HG02678 (cell line): ENCODE data around the gene MBTD1.
"Not testable (repeated sequence)": the region's sequence is repeated elsewhere in the genome, so short reads cannot be mapped to it uniquely, and the experiment has no call there.

Experiments used
- ATAC-seq: cut with Tn5 transposase; IDR thresholded peaks from one replicate; pipeline ENCODE4 v1.9.1; 2021; ENCODE audit warnings: mild to moderate bottlenecking, moderate library complexity; ENCODE audit not compliant: unreplicated experiment

The MBTD1 gene

DNA sequence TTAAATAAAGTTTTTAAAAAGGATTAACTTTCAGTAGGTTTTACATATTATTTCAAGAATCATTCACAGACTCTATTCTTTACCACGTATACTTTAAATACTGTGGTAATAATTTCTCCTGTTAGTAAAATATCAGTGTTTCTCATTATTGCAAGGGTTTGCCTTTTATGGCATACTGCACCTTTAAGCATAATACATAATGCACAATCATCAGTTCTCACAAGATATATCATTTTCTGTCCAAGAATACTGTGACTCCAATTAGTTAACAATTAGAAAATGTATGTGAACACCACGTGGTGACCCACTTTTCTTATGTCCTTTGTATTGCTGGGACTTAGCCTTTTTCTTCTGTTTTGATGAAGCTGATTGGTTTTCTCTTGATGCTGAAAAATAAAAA lies 68.0 kb downstream of the MBTD1 start:
- ATAC-seq = no peak

- ATAC-seq = no peak
Measured at GRCh38 chr17:51189628-51190027, 70.2 kb downstream of the MBTD1 start.

- no peak for ATAC-seq
Measured at GRCh38 chr17:51189162-51189561, 70.7 kb downstream of the MBTD1 start.

DNA sequence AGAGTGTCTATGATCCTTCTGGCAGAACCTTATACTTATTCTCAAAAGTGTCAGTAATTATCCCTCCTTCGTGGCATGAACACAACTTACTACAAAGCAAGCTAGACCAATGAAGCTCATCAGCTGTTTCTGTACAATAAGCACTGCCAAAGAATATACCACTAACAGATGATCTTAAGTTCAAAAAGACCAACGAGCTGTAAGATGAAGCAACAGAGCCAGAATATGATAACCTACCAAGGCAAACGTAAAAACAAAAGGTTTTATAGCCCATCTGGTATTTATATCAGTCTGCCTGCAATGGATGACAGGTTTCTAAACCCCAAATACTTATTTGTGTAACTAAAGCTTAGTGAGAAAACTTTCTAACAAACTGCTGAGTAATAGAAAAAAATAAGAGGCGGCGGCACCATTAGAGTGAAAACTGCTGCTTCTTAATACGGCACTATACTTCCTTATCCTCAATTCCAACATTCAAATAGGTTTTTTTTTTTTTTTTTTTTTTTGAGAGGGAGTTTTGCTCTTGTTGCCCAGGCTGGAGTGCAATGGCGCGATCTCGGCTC lies 71.5 kb downstream of the MBTD1 start:
- ATAC-seq = no peak

DNA sequence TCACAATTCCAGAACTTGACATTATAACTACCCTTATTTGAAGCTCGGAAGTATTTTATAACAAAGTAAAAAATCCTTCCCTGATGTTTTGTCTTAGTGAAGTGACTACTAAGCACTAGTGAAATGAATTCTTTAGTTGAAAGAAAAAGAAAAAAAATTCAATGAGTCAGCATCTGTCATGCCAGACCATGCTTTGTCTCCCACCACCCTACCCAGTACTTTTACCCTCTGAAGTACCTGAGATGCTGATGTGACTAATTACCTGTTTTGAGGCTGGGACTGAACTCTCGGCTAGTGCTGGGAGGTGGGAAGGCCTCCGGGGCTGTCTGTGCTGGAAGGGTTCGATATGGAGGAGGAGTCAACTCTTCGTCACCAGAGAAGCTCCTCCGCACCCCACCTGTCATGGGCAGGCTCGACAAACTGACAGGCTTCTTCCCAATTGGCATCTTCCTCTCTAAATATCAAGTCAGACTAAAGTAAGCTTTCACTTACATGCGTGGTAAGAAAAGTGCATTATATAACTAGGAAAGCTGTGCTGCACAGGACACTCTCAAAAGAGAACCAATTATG lies 74.0 kb downstream of the MBTD1 start:
- ATAC-seq = no peak

- ATAC-seq = no peak
Measured at GRCh38 chr17:51184124-51184523, 75.7 kb downstream of the MBTD1 start.

GRCh38 chr17:51180486-51180885 lies 79.4 kb downstream of the MBTD1 start:
- ATAC-seq = no peak

DNA sequence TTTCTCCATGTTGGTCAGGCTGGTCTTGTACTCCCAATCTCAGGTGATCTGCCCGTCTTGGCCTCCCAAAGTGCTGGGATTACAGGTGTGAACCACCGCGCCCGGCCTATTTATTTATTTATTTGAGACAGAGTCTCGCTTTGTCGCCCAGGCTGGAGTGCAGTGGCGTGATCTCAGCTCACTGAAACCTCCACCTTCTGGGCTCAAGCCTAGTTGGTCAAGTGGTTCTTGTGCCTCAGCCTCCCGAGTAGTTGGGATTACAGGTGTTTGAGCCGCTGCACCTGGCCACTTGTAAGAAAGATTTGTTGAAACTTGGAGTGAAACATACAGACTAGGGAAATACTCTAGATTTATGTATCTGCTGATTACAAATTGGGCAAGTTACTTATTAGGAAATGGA lies 87.8 kb downstream of the MBTD1 start:
- ATAC-seq = not testable (repeated sequence)

DNA sequence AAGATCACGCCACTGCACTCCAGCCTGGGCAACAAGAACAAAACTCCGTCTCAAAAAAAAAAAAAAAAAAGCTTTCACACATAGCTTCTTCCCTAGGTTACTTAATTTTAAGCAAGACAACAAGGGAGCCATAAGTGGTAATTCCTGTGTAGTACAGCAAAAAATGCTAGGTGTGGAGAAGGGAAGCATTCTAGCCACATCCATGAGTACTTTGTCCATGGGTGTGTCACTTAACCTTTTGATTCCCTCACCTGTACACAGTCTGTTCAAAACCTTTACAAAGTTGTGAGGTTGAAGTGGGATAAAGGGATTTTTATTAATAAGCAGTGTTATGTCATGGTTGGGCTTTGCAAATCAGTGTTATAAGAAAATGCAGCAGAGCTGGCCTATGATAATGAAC lies 89.1 kb downstream of the MBTD1 start:
- no peak for ATAC-seq

DNA sequence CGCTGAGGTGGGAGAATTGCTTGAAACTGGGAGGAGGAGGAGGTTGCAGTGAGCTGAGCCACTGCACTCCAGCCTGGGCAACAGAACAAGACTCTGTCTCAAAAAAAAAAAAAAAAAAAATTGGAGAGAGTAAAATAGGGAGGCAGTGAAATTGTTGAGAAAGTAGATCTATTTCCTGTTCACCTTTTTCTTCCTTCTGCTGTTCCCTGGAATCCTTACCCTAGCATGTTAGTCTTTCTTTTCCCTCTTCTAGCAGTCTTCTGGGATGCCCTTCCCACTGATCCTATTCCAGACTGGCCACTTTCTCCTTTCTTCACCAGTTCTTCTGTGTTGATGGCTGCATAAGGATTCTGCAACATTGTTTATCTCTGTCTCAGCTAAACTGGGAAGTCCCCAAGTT lies 90.5 kb downstream of the MBTD1 start:
- ATAC-seq = no peak

GRCh38 chr17:51166987-51167931 lies 92.6 kb downstream of the MBTD1 start:
- ATAC-seq = peak; percentile 49

- ATAC-seq = peak; percentile 82
Measured at GRCh38 chr17:51166198-51166986, 93.5 kb downstream of the MBTD1 start, which contains the start of gene NME2. NME2 (plus strand) TSS chr17:51166411; CDS start chr17:51166831, 420 bp downstream.

- peak; percentile 3 for ATAC-seq
Measured at GRCh38 chr17:51165680-51166197, 94.1 kb downstream of the MBTD1 start.

- ATAC-seq = no peak
Measured at GRCh38 chr17:51164911-51165679, 94.8 kb downstream of the MBTD1 start.

DNA sequence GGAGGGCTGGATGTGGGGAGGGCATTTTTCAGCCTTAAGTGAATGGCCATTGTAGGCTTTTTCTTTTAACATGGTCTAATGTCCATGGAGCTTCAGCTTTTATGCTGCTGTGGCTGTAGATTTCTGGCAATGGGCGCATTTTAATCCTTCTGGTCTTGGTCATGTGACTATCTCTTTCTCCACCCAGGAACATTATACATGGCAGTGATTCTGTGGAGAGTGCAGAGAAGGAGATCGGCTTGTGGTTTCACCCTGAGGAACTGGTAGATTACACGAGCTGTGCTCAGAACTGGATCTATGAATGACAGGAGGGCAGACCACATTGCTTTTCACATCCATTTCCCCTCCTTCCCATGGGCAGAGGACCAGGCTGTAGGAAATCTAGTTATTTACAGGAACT lies 98.3 kb downstream of the MBTD1 start:
- ATAC-seq = no peak

DNA sequence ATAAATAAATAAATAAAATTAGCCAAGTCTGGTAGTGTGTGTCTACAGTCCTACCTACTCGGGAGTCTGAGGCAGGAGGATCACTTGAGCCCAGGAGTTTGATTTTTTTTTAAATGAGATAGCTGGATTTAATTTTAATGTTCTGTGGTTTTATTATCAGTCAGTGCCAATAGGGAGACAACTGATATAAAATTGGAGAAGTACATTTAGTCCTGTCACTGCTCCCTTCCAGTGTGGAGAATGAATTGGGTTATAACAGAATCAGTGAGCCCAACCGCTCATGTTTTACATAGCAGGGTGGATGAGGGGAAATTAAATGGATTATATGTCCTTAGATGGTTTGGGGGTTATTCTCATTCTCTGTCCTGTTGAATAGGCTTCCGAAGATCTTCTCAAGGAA lies 100.2 kb downstream of the MBTD1 start:
- ATAC-seq = no peak

- ATAC-seq = no peak
Measured at GRCh38 chr17:51155416-51155815, 104.4 kb downstream of the MBTD1 start.

DNA sequence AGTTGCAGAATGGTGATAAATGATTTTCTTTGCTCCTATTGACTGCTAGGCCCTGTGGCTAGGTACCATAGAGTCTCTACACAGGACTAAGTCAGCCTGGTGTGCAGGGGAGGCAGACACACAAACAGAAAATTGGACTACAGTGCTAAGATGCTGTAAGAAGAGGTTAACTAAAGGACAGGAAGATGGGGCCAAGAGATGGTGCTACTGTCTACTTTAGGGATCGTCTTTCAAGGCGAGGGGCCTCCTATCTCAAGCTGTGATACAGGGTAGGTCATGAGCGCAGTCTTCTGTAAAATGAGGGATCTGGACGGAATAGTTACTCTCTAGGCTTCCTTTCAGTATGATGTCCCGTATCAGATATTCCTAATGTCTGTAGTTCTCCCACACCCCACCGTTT lies 105.7 kb downstream of the MBTD1 start:
- no peak for ATAC-seq

GRCh38 chr17:51153210-51154072 lies 106.4 kb downstream of the MBTD1 start, which contains the start of gene NME1:
NME1 (plus strand) TSS chr17:51153559; CDS start chr17:51155655, 2,096 bp downstream.
- peak; percentile 89 for ATAC-seq
